ENCODE data around the gene MSH2.

- TF ChIP-seq CTCF (IDR thresholded peaks at IDR 0.05 in 8 of 11, conservative IDR thresholded peaks at IDR 0.05 in 3 of 11) (no peak), POLR2A (IDR thresholded peaks at IDR 0.05) (no peak), POLR2AphosphoS5 (IDR thresholded peaks at IDR 0.05) (no peak)
Measured at GRCh38 chr2:47486841-47487497, 84.0 kb downstream of the MSH2 start.

Data from spleen (tissue), 7 donors.